Measurements from ENCODE around the gene FUT3. TPM values are rescaled to one million over a fixed set of nuclear protein-coding genes. Genes with fewer than 3 reads are reported as not detected.

Gene FUT3
- total RNA-seq, 2 experiments from 2014 or later = 0.61 to 0.85 TPM

DNA sequence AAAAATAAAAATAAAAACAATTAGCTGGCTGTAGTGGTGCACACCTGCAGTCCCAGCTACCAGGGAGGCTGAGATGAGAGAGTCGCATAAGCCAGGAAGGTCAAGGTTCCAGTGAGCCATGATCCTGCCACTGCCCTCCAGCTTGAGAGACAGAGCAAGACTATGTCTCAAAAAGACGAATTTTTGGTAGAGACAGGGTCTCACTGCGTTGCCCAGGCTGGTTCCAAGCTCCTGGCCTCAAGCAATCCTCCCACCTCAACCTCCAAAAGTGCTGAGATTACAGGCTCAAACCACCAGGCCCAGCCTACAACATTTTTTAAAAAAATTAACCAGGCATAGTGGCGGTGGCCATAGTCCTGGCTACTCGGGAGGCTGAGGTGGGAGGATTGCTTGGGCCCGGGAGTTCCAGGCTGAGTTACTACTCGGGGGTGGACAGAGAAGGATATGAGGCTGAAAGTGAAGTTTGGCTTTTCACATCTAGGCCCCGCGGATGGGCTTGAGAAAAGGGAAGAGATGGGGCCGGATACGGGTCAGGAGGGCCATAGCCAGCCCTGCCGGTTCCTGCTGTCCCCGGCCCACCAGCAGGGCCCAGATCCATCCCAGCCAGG, 42.2 kb upstream of the FUT3 start:
- no peak for ATAC-seq (ENCODE audit: poor library complexity)
- peaks cover 10% of the 10 kb centered on the region for H3K4me1 ChIP-seq (ENCODE audit: insufficient read depth, low read length)
- H3K9me3 ChIP-seq (ENCODE audit: control insufficient read depth in 1 of 2, insufficient read depth in 1 of 2, low read length in 2 of 2) = peaks cover 0 to 7% of the 10 kb centered on the region in 2 experiments
- intact Hi-C loops (cut with DNase I, micrococcal nuclease) = loop anchor here in 1 of 2 experiments (1.0 to 2.0 kb wide), 2 partner anchors 20 to 87 kb away; no protein-coding TSS in a partner anchor
- ChIA-PET CTCF (interaction anchor here (3.0 kb wide), 1 partner anchor 89 kb away, joined by 9 read pairs; no protein-coding TSS in a partner anchor), POLR2A (interaction anchor here (1.0 to 2.1 kb wide), 2 partner anchors 11 to 65 kb away, joined by 3 to 10 read pairs; partner anchors contain the start of genes NDUFA11 and VMAC)
- no peak overlapping the region for H3K4me3 ChIP-seq (ENCODE audit: low read length)
- H3K27me3 ChIP-seq (ENCODE audit: control insufficient read depth in 1 of 2, insufficient read depth in 2 of 2, low read length in 2 of 2) = no peaks in the 10 kb centered on the region
- no peaks in the 10 kb centered on the region for H3K4me1 Mint-ChIP-seq (ENCODE audit: low read depth)
- no peak overlapping the region for H3K27ac ChIP-seq (ENCODE audit: low read depth in 1 of 2, low read length in 2 of 2)
- no peak for TF ChIP-seq CTCF (IDR thresholded peaks at IDR 0.05)
- no peak for DNase-seq
- H3K36me3 ChIP-seq (ENCODE audit: insufficient read depth, low read length) = peaks cover 28% of the 10 kb centered on the region
- H3K9me3 Mint-ChIP-seq = no peaks in the 10 kb centered on the region
- peaks cover 17% of the 10 kb centered on the region for H3K36me3 Mint-ChIP-seq (ENCODE audit: low read depth)
- H3K27me3 Mint-ChIP-seq = peaks cover 12% of the 10 kb centered on the region
- no peak overlapping the region for H3K4me3 Mint-ChIP-seq
- H3K27ac Mint-ChIP-seq = no peak overlapping the region

GRCh38 chr19:5892772-5893275, 41.6 kb upstream of the FUT3 start:
- Mint-ChIP-seq H3K27ac (no peak overlapping the region), H3K4me3 (no peak overlapping the region), H3K36me3 (ENCODE audit: low read depth) (peaks cover 14% of the 10 kb centered on the region), H3K9me3 (no peaks in the 10 kb centered on the region), H3K4me1 (ENCODE audit: low read depth) (no peaks in the 10 kb centered on the region), H3K27me3 (peaks cover 12% of the 10 kb centered on the region)
- Histone ChIP-seq H3K27me3 (ENCODE audit: control insufficient read depth in 1 of 2, insufficient read depth in 2 of 2, low read length in 2 of 2) (no peaks in the 10 kb centered on the region), H3K9me3 (ENCODE audit: control insufficient read depth in 1 of 2, insufficient read depth in 1 of 2, low read length in 2 of 2) (peaks cover 0 to 7% of the 10 kb centered on the region in 2 experiments), H3K4me1 (ENCODE audit: insufficient read depth, low read length) (peaks cover 10% of the 10 kb centered on the region), H3K27ac (ENCODE audit: low read depth in 1 of 2, low read length in 2 of 2) (no peak overlapping the region), H3K36me3 (ENCODE audit: insufficient read depth, low read length) (peaks cover 28% of the 10 kb centered on the region), H3K4me3 (ENCODE audit: low read length) (no peak overlapping the region)
- ChIA-PET CTCF (interaction anchor here (3.0 kb wide), 1 partner anchor 89 kb away, joined by 9 read pairs; no protein-coding TSS in a partner anchor), POLR2A (interaction anchor here (1.0 to 2.1 kb wide), 3 partner anchors 11 to 88 kb away, joined by 3 to 10 read pairs (median 5); partner anchors contain the start of genes NDUFA11 and VMAC)
- DNase-seq (peak in 1 of 14 experiments; percentile 12), ATAC-seq (ENCODE audit: poor library complexity) (no peak)
- TF ChIP-seq CTCF (IDR thresholded peaks at IDR 0.05) = no peak
- intact Hi-C loops (cut with DNase I, micrococcal nuclease) = loop anchor here in 1 of 2 experiments (1.0 to 2.0 kb wide), 2 partner anchors 20 to 86 kb away; no protein-coding TSS in a partner anchor

GRCh38 chr19:5891938-5892771, 40.9 kb upstream of the FUT3 start:
- intact Hi-C loops (cut with DNase I, micrococcal nuclease) = loop anchor here in 1 of 2 experiments (2.0 kb wide), 1 partner anchor 85 kb away; no protein-coding TSS in a partner anchor
- H3K4me3 Mint-ChIP-seq = peak overlapping the region; percentile 7

More at GRCh38 chr19:5891938-5892771, 40.9 kb upstream of the FUT3 start:
- ATAC-seq (ENCODE audit: poor library complexity) (peak; percentile 41), DNase-seq (peak in 6 of 14 experiments; percentile 10 to 46 (median 24))
- Histone ChIP-seq H3K9me3 (ENCODE audit: control insufficient read depth in 1 of 2, insufficient read depth in 1 of 2, low read length in 2 of 2) (peaks cover 0 to 7% of the 10 kb centered on the region in 2 experiments), H3K4me3 (ENCODE audit: low read length) (no peak overlapping the region), H3K27me3 (ENCODE audit: control insufficient read depth in 1 of 2, insufficient read depth in 2 of 2, low read length in 2 of 2) (no peaks in the 10 kb centered on the region), H3K4me1 (ENCODE audit: insufficient read depth, low read length) (peaks cover 10% of the 10 kb centered on the region), H3K27ac (ENCODE audit: low read depth in 1 of 2, low read length in 2 of 2) (no peak overlapping the region), H3K36me3 (ENCODE audit: insufficient read depth, low read length) (peaks cover 27% of the 10 kb centered on the region)
- peaks cover 9% of the 10 kb centered on the region for H3K36me3 Mint-ChIP-seq (ENCODE audit: low read depth)
- TF ChIP-seq CTCF (IDR thresholded peaks at IDR 0.05) = peak; percentile 41
- H3K9me3 Mint-ChIP-seq = no peaks in the 10 kb centered on the region
- ChIA-PET CTCF (interaction anchor here (3.0 kb wide), 1 partner anchor 88 kb away, joined by 9 read pairs; no protein-coding TSS in a partner anchor), POLR2A (interaction anchor here (0.9 to 2.1 kb wide), 4 partner anchors 9 to 88 kb away, joined by 3 to 10 read pairs (median 4); partner anchors contain the start of genes NDUFA11 and VMAC)
- H3K27me3 Mint-ChIP-seq = peaks cover 12% of the 10 kb centered on the region
- no peak overlapping the region for H3K27ac Mint-ChIP-seq
- no peaks in the 10 kb centered on the region for H3K4me1 Mint-ChIP-seq (ENCODE audit: low read depth)

Data from CD4-positive, alpha-beta T cell (primary cell).